Mammary epithelial cell (primary cell): ENCODE measurements around the gene LRGUK.

Experiments used
- EZH2 ChIP-seq: IDR thresholded peaks from 2 replicates; pipeline ENCODE4 v1.6.1; 2012; ENCODE audit warnings: low read length, inconsistent platforms, borderline replicate concordance
- TF ChIP-seq, protein P1 (sequence below), 2 donors: IDR thresholded peaks in 1 of 2; conservative IDR thresholded peaks in 1 of 2; 2 replicates each; pipeline ENCODE4 v1.5.1; 2011 to 2012; ENCODE audit warnings: inconsistent platforms in 2 of 2, low read length in 2 of 2, mild to moderate bottlenecking in 2 of 2, control low read depth in 1 of 2, low read depth in 1 of 2; ENCODE audit not compliant: insufficient read depth in 1 of 2; ENCODE audit errors: extremely low read depth in 1 of 2

DNA sequence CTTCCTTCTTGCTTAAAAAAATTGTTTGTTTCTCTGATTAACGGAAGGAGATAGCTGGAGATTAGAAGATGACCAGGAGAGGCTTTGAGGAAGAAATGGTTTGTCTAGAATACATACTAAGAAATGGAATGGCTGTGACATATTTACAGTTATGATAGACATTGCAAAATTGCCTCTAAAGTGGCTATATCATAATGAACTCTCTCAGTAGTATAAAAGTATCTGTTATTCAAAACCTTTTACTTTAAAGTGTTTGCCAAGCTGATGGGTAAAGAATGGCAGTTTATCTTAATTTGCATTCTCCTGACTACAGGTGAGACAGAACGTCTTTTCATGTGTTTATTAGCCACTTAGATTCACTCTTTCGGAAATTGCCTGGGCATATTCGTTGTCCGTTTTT, 28.7 kb downstream of the LRGUK start:
- TF ChIP-seq, protein P1, sequence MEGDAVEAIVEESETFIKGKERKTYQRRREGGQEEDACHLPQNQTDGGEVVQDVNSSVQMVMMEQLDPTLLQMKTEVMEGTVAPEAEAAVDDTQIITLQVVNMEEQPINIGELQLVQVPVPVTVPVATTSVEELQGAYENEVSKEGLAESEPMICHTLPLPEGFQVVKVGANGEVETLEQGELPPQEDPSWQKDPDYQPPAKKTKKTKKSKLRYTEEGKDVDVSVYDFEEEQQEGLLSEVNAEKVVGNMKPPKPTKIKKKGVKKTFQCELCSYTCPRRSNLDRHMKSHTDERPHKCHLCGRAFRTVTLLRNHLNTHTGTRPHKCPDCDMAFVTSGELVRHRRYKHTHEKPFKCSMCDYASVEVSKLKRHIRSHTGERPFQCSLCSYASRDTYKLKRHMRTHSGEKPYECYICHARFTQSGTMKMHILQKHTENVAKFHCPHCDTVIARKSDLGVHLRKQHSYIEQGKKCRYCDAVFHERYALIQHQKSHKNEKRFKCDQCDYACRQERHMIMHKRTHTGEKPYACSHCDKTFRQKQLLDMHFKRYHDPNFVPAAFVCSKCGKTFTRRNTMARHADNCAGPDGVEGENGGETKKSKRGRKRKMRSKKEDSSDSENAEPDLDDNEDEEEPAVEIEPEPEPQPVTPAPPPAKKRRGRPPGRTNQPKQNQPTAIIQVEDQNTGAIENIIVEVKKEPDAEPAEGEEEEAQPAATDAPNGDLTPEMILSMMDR (conservative IDR thresholded peaks at IDR 0.05 in 1 of 2, IDR thresholded peaks at IDR 0.05 in 1 of 2; ENCODE audit: extremely low read depth in 1 of 2, insufficient read depth in 1 of 2, low read depth in 1 of 2, low read length in 2 of 2) = no peak
- no peak for TF ChIP-seq EZH2
